Measurements from ENCODE around the gene CNBP.

- TF ChIP-seq CTCF (IDR thresholded peaks at IDR 0.05 in 4 of 5, conservative IDR thresholded peaks at IDR 0.05 in 1 of 5) (no peak), POLR2A (IDR thresholded peaks at IDR 0.05) (no peak)
These were observed 16.9 kb downstream of the CNBP start for GRCh38 chr3:129166579-129167332.
